Ecto neural progenitor cell (in vitro differentiated cells): Measurements from ENCODE around the gene GPNMB.

Experiments
- DNase-seq: peaks from one replicate; pipeline ENCODE4 v3.0.0-alpha.2; 2018; ENCODE audit warnings: low spot score

GPNMB gene

GRCh38 chr7:23230641-23231101 is 15.9 kb upstream of the GPNMB start:
- no peak for DNase-seq

GRCh38 chr7:23232966-23233365 is 13.6 kb upstream of the GPNMB start:
- no peak for DNase-seq

GRCh38 chr7:23234569-23235296 is 11.8 kb upstream of the GPNMB start:
- DNase-seq = no peak

- no peak for DNase-seq
Measured at GRCh38 chr7:23235813-23236221, 10.8 kb upstream of the GPNMB start.

GRCh38 chr7:23237000-23237399 is 9.6 kb upstream of the GPNMB start:
- no peak for DNase-seq

- DNase-seq = no peak
Measured at GRCh38 chr7:23238983-23239652, 7.5 kb upstream of the GPNMB start.

- no peak for DNase-seq
Measured at GRCh38 chr7:23239698-23240097, 6.9 kb upstream of the GPNMB start.

- no peak for DNase-seq
Measured at GRCh38 chr7:23242321-23242720, 4.3 kb upstream of the GPNMB start.

GRCh38 chr7:23242935-23243334 is 3.6 kb upstream of the GPNMB start:
- DNase-seq = no peak

GRCh38 chr7:23247046-23247602 is 549 bp downstream of the GPNMB start:
- no peak for DNase-seq

- peak; percentile 56 for DNase-seq
Measured at GRCh38 chr7:23247603-23248335, 1.2 kb downstream of the GPNMB start.

- no peak for DNase-seq
Measured at GRCh38 chr7:23249486-23249885, 2.9 kb downstream of the GPNMB start.

- no peak for DNase-seq
Measured at GRCh38 chr7:23254051-23254681, 7.6 kb downstream of the GPNMB start.

GRCh38 chr7:23256731-23257130 is 10.2 kb downstream of the GPNMB start:
- no peak for DNase-seq

- DNase-seq = no peak
Measured at GRCh38 chr7:23260371-23260770, 13.8 kb downstream of the GPNMB start.

GRCh38 chr7:23261843-23262452 is 15.4 kb downstream of the GPNMB start:
- DNase-seq = peak; percentile 64

GRCh38 chr7:23264916-23265458 is 18.4 kb downstream of the GPNMB start:
- DNase-seq = no peak

GRCh38 chr7:23266918-23267317 is 20.3 kb downstream of the GPNMB start:
- no peak for DNase-seq

GRCh38 chr7:23267357-23267756 is 20.8 kb downstream of the GPNMB start:
- no peak for DNase-seq

- DNase-seq = no peak
Measured at GRCh38 chr7:23268167-23268566, 21.6 kb downstream of the GPNMB start.

- DNase-seq = no peak
Measured at GRCh38 chr7:23268746-23269145, 22.2 kb downstream of the GPNMB start.
